Vagina (tissue), 2 donors: Measurements from ENCODE around the gene EPB41L3.

Experiments used
- CTCF ChIP-seq, 3 experiments: fragments of 450-650 bp in 2 of 3; fragments of 200-600 bp in 1 of 3; sonication (generic) in 1 of 3; IDR thresholded peaks; one replicate each; pipeline ENCODE4 v1.5.1; 2017 to 2019; ENCODE audit warnings: antibody characterized with exemption in 3 of 3, mild to moderate bottlenecking in 2 of 3, moderate library complexity in 2 of 3
- POLR2A ChIP-seq, 2 donors: fragments of 450-650 bp; IDR thresholded peaks; one replicate each; pipeline ENCODE4 v1.6.1; 2017; ENCODE audit warnings: antibody characterized with exemption in 2 of 2, mild to moderate bottlenecking in 2 of 2, moderate library complexity in 2 of 2

- TF ChIP-seq POLR2A (IDR thresholded peaks at IDR 0.05), result no peak
- no peak for TF ChIP-seq CTCF (IDR thresholded peaks at IDR 0.05)
These were observed 35.0 kb downstream of the EPB41L3 start for GRCh38 chr18:5508821-5509220.
